Neural cell (in vitro differentiated cells): Measurements from ENCODE around the gene NPW. TPM values are rescaled to one million over a fixed set of nuclear protein-coding genes. Genes with fewer than 3 reads are reported as not detected.
"Not testable (repeated sequence)": the region's sequence is repeated elsewhere in the genome, so short reads cannot be mapped to it uniquely, and the experiment has no call there.

Source experiments
- H2AFZ ChIP-seq: fragments of 200-600, 300-800 bp; sonication (generic), shearing (Covaris generic); 2 replicates; pipeline ENCODE4 v1.6.0; 2014; ENCODE audit warnings: low read depth, mild to moderate bottlenecking, antibody characterized with exemption, low read length, moderate library complexity
- H3F3A ChIP-seq: fragments of 200-600 bp; shearing (Covaris generic); 2 replicates; pipeline ENCODE4 v1.6.1; 2016; ENCODE audit warnings: mild to moderate bottlenecking, moderate library complexity, mixed read lengths, antibody characterized with exemption, low read length; ENCODE audit not compliant: insufficient read depth, poor library complexity, severe bottlenecking
- H3K27ac ChIP-seq: fragments of 200-600, 300-800 bp; sonication (generic), shearing (Covaris generic); 2 replicates; pipeline ENCODE4 v1.5.1; 2014; ENCODE audit warnings: mild to moderate bottlenecking, low read length, moderate library complexity
- H3K27me3 ChIP-seq: fragments of 300-800, 200-600 bp; sonication (generic), shearing (Covaris generic); 2 replicates; pipeline ENCODE4 v1.6.0; 2014; ENCODE audit warnings: mild to moderate bottlenecking, low read depth, low read length, moderate library complexity; ENCODE audit not compliant: insufficient read depth
- H3K36me3 ChIP-seq: fragments of 300-800, 200-600 bp; sonication (generic), shearing (Covaris generic); 2 replicates; pipeline ENCODE4 v1.5.1; 2014; ENCODE audit warnings: mild to moderate bottlenecking, antibody characterized with exemption, low read length, moderate library complexity; ENCODE audit not compliant: insufficient read depth
- H3K4me2 ChIP-seq: fragments of 300-800, 200-600 bp; sonication (generic), shearing (Covaris generic); 2 replicates; pipeline ENCODE4 v1.6.0; 2014; ENCODE audit warnings: mild to moderate bottlenecking, low read length
- H3K4me3 ChIP-seq: fragments of 300-800, 200-600 bp; sonication (generic), shearing (Covaris generic); 2 replicates; pipeline ENCODE4 v1.5.1; 2014; ENCODE audit warnings: mild to moderate bottlenecking, low read length, moderate library complexity
- H3K79me2 ChIP-seq: fragments of 200-600 bp; shearing (Covaris generic); replicated peaks from 2 replicates; pipeline ENCODE4 v1.6.0; 2014; ENCODE audit warnings: mild to moderate bottlenecking, low read length, moderate library complexity; ENCODE audit not compliant: insufficient read depth
- H3K9ac ChIP-seq: fragments of 300-800, 200-600 bp; sonication (generic), shearing (Covaris generic); 2 replicates; pipeline ENCODE4 v1.6.1; 2016; ENCODE audit warnings: mild to moderate bottlenecking, low read length, mixed read lengths
- H3K9me2 ChIP-seq: fragments of 200-600 bp; shearing (Covaris generic); 2 replicates; pipeline ENCODE4 v1.6.1; 2016; ENCODE audit warnings: mild to moderate bottlenecking, low read length, mixed read lengths; ENCODE audit not compliant: insufficient read depth
- H3K9me3 ChIP-seq: fragments of 200-600, 300-800 bp; sonication (generic), shearing (Covaris generic); 2 replicates; pipeline ENCODE4 v1.6.1; 2016; ENCODE audit warnings: mild to moderate bottlenecking, mixed run types, low read length, moderate library complexity, mixed read lengths
- H4K20me1 ChIP-seq: fragments of 200-600 bp; shearing (Covaris generic); 2 replicates; pipeline ENCODE4 v1.6.1; 2016; ENCODE audit warnings: mild to moderate bottlenecking, mixed run types; ENCODE audit not compliant: insufficient read depth
- EP300 ChIP-seq: fragments of 450-650 bp; conservative IDR thresholded peaks from 2 replicates; pipeline ENCODE4 v1.6.1; 2014; ENCODE audit warnings: antibody characterized with exemption, mild to moderate bottlenecking, moderate library complexity; ENCODE audit not compliant: poor library complexity, severe bottlenecking
- EZH2 ChIP-seq: fragments of 200-600, 300-800 bp; shearing (Covaris generic), sonication (generic); IDR thresholded peaks from 2 replicates; pipeline ENCODE4 v1.6.1; 2014; ENCODE audit warnings: antibody characterized with exemption, low read length, borderline replicate concordance, mild to moderate bottlenecking; ENCODE audit not compliant: insufficient read depth, poor library complexity, severe bottlenecking
- MXI1 ChIP-seq: fragments of 450-650 bp; conservative IDR thresholded peaks from 2 replicates; pipeline ENCODE4 v1.6.1; 2014; ENCODE audit warnings: antibody characterized with exemption, mild to moderate bottlenecking; ENCODE audit not compliant: poor library complexity, severe bottlenecking
- POLR2AphosphoS5 ChIP-seq: IDR thresholded peaks from 2 replicates; pipeline ENCODE4 v1.6.1; 2012
- RAD21 ChIP-seq: fragments of 450-650 bp; conservative IDR thresholded peaks from 2 replicates; pipeline ENCODE4 v1.6.1; 2014; ENCODE audit warnings: antibody characterized with exemption, mild to moderate bottlenecking, moderate library complexity
- SMC3 ChIP-seq: fragments of 450-650 bp; conservative IDR thresholded peaks from 2 replicates; pipeline ENCODE4 v1.6.1; 2014; ENCODE audit warnings: antibody characterized with exemption, mild to moderate bottlenecking, moderate library complexity; ENCODE audit not compliant: poor library complexity
- TAF1 ChIP-seq: IDR thresholded peaks from 2 replicates; pipeline ENCODE4 v1.6.1; 2012; ENCODE audit warnings: low read depth
- polyA plus RNA-seq: library from polyadenylated mRNA; depleted of rRNA; stranded (reverse); fragments of >200 nt; gene quantifications from 2 replicates; pipeline ENCODE4 v1.2.3, GENCODE V29; 2014
- TF ChIP-seq, protein P1 (sequence below): fragments of 450-650 bp; IDR thresholded peaks from 2 replicates; pipeline ENCODE4 v1.5.1; 2014; ENCODE audit warnings: antibody characterized with exemption, mild to moderate bottlenecking, moderate library complexity; ENCODE audit not compliant: poor library complexity, severe bottlenecking
- TF ChIP-seq, protein P2 (sequence below): IDR thresholded peaks from 2 replicates; pipeline ENCODE4 v1.6.1; 2012; ENCODE audit warnings: borderline replicate concordance

The NPW gene
- polyA plus RNA-seq, 1 donor from 2014 or later = not detected

DNA sequence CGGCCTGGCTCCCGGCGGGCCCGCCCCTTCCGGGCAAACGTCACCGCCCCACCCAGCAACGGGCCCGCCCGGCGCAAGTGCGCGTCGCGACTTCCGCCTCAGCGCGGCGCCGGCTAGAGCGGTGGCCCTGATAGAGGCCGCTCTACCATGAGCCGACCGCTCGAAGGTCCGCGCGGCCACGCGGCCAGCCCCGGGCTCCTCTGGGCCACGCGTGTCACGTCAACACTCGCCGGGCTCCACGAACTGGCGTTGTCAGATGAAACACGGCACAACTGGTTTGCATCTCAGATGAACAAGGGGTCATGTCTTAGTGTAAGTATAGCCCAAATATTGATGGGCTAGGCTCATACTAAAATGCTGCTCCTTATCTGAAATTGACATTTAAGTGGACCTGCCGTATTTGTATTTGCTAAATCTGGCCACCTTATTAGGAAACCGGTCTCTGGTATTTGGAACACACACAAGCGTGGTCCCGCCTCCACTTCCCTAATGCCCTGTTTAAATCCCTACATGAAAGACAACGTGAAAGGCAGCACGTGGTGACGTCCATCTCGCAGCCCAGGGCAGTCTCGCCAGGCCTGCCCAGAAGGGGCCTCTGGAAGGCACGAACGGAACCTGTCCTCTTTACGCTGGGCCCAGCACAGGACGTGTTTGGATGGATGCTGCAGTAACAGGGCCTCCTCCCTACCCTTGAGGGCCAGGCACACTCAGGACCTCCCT, 9.6 kb upstream of the NPW start, which contains the start of gene ZNF598:
Gene ZNF598, minus strand, starts transcription at position 31 of the 720 bp plus-strand sequence.
- TF ChIP-seq EP300 (peak; percentile 49), MXI1 (peak; percentile 94), POLR2AphosphoS5 (peak; percentile 85), EZH2 (no peak), TAF1 (peak; percentile 2), RAD21 (no peak), SMC3 (peak; percentile 20)
- TF ChIP-seq, protein P1, sequence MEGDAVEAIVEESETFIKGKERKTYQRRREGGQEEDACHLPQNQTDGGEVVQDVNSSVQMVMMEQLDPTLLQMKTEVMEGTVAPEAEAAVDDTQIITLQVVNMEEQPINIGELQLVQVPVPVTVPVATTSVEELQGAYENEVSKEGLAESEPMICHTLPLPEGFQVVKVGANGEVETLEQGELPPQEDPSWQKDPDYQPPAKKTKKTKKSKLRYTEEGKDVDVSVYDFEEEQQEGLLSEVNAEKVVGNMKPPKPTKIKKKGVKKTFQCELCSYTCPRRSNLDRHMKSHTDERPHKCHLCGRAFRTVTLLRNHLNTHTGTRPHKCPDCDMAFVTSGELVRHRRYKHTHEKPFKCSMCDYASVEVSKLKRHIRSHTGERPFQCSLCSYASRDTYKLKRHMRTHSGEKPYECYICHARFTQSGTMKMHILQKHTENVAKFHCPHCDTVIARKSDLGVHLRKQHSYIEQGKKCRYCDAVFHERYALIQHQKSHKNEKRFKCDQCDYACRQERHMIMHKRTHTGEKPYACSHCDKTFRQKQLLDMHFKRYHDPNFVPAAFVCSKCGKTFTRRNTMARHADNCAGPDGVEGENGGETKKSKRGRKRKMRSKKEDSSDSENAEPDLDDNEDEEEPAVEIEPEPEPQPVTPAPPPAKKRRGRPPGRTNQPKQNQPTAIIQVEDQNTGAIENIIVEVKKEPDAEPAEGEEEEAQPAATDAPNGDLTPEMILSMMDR = peak; percentile 34
- TF ChIP-seq, protein P2, sequence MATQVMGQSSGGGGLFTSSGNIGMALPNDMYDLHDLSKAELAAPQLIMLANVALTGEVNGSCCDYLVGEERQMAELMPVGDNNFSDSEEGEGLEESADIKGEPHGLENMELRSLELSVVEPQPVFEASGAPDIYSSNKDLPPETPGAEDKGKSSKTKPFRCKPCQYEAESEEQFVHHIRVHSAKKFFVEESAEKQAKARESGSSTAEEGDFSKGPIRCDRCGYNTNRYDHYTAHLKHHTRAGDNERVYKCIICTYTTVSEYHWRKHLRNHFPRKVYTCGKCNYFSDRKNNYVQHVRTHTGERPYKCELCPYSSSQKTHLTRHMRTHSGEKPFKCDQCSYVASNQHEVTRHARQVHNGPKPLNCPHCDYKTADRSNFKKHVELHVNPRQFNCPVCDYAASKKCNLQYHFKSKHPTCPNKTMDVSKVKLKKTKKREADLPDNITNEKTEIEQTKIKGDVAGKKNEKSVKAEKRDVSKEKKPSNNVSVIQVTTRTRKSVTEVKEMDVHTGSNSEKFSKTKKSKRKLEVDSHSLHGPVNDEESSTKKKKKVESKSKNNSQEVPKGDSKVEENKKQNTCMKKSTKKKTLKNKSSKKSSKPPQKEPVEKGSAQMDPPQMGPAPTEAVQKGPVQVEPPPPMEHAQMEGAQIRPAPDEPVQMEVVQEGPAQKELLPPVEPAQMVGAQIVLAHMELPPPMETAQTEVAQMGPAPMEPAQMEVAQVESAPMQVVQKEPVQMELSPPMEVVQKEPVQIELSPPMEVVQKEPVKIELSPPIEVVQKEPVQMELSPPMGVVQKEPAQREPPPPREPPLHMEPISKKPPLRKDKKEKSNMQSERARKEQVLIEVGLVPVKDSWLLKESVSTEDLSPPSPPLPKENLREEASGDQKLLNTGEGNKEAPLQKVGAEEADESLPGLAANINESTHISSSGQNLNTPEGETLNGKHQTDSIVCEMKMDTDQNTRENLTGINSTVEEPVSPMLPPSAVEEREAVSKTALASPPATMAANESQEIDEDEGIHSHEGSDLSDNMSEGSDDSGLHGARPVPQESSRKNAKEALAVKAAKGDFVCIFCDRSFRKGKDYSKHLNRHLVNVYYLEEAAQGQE = peak; percentile 33
- peak within 1 kb of the TSS; percentile 87 for H3K27ac ChIP-seq
- H3K27me3 ChIP-seq = no peaks in the 10 kb centered on the region
- peak within 1 kb of the TSS; percentile 87 for H3K4me3 ChIP-seq
- H3K9me2 ChIP-seq = no peaks in the 10 kb centered on the region
- peak within 1 kb of the TSS; percentile 89 for H3K9ac ChIP-seq
- peak within 1 kb of the TSS; percentile 100 for H3K4me2 ChIP-seq
- no peaks in the 10 kb centered on the region for H3K9me3 ChIP-seq
- peaks cover 5% of the 10 kb centered on the region for H4K20me1 ChIP-seq
- H3F3A ChIP-seq = no peaks in the 10 kb centered on the region
- H3K79me2 ChIP-seq = peaks cover 46% of the 10 kb centered on the region
- peak within 1 kb of the TSS; percentile 81 for H2AFZ ChIP-seq
- no peaks in the 10 kb centered on the region for H3K36me3 ChIP-seq

DNA sequence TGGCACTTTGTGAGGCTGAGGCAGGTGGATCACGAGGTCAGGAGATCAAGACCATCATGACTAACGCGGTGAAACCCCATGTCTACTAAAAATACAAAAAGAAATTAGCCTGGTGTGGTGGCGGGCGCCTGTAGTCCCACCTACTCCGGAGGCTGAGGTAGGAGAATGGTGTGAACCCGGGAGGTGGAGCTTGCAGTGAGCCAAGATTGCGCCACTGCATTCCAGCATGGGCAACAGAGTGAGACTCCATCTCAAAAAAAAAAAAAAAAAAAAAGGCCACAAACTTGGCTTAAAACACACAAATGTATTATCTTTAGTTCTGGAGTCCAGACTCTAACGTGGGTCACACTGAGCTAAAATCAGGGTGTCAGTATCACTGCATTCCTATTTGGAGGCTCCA, 7.9 kb upstream of the NPW start:
- not testable (repeated sequence) for H4K20me1 ChIP-seq, H3K4me3 ChIP-seq

More for the DNA sequence above, 7.9 kb upstream of the NPW start:
- H3K9me2 ChIP-seq, H2AFZ ChIP-seq, H3K27ac ChIP-seq, H3K9ac ChIP-seq, H3K9me3 ChIP-seq, H3K27me3 ChIP-seq, H3K4me2 ChIP-seq, H3K36me3 ChIP-seq, H3F3A ChIP-seq: not testable (repeated sequence)
- peaks cover 32% of the 10 kb centered on the region for H3K79me2 ChIP-seq
